Epithelial cell of prostate (primary cell): ENCODE data around the gene WDR1.
A peak's percentile ranks its signal among the peaks of the same experiment; 100 is the strongest.

Source experiments
- DNase-seq: peaks from one replicate; pipeline ENCODE4 v3.0.0-alpha.2; 2011; ENCODE audit warnings: low read depth, low spot score
- H3K27ac ChIP-seq: fragments of 450-650 bp; 2 replicates; pipeline ENCODE4 v1.5.1; 2017; ENCODE audit warnings: mild to moderate bottlenecking

Gene WDR1, protein sequence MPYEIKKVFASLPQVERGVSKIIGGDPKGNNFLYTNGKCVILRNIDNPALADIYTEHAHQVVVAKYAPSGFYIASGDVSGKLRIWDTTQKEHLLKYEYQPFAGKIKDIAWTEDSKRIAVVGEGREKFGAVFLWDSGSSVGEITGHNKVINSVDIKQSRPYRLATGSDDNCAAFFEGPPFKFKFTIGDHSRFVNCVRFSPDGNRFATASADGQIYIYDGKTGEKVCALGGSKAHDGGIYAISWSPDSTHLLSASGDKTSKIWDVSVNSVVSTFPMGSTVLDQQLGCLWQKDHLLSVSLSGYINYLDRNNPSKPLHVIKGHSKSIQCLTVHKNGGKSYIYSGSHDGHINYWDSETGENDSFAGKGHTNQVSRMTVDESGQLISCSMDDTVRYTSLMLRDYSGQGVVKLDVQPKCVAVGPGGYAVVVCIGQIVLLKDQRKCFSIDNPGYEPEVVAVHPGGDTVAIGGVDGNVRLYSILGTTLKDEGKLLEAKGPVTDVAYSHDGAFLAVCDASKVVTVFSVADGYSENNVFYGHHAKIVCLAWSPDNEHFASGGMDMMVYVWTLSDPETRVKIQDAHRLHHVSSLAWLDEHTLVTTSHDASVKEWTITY

GRCh38 chr4:10116569-10117358, at the start of gene WDR1:
WDR1 (minus strand) TSS chr4:10116799; CDS start chr4:10116666, 133 bp downstream.
- peak within 1 kb of the TSS; percentile 96 for H3K27ac ChIP-seq
- DNase-seq, result peak; percentile 75

DNA sequence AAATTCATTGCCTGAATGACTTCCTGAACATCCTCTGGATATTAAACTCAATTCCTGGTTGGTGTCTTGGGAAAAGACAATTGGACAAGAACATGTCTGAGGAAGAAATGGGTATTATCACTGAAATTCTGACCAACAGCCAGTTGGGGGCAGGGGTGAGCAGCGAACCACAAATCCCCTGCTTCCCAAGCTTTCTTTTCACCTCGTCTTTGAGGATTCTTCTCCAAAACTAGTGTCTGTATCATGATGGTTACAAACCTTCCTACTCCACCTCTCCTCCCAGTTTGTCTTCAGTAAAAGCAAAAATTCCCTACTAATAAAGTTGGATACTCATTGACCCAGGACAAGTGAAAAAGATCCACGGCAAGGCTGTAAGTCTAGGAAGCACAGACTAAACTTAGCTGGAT, 48.3 kb upstream of the WDR1 start:
- no peak for DNase-seq
- no peak overlapping the region for H3K27ac ChIP-seq

DNA sequence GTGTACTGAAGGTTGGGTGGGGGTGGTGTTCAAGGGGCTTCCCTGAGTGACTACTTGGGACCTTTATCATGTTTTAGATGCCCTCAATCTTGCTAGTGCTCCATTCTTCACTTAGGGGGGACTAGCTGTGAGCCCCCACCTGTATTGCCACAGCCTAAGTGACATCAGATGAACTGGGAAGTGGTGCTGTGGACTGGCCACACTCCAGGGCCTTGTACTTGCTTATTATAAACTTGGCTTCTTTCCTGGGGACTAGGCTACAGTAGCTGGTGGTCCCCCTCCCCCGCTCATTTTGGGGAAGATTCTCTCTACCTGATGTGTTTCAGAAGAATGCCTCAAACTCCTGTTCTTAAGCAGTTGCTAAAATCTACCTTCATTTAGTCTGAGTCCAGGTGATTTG, 46.7 kb upstream of the WDR1 start:
- DNase-seq, result no peak
- no peak overlapping the region for H3K27ac ChIP-seq

GRCh38 chr4:10162341-10163000, 45.9 kb upstream of the WDR1 start:
- DNase-seq, result no peak
- H3K27ac ChIP-seq, result no peak overlapping the region

- H3K27ac ChIP-seq, result no peak overlapping the region
- DNase-seq, result no peak
Measured at GRCh38 chr4:10161840-10162239, 45.2 kb upstream of the WDR1 start.

DNA sequence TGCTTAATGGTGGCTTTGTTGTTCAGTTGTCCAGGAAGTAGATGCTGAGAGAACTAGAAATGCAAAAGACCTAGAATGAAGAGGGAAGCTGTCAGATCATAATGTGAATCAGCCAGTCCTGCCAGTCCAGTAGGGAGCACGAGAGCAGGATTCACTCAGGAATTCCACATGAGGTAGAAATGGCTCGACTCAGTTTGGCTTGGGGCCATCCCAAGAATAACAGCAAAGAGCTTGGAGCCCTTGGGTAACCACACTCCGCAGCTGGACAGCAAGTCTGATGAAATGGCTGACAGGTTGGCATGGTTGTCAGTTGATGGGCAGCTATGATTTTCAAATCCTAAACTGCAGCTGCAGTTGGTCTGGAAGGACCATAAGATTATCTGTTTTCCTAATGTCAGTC, 44.5 kb upstream of the WDR1 start:
- no peak overlapping the region for H3K27ac ChIP-seq
- no peak for DNase-seq

- H3K27ac ChIP-seq, result no peak overlapping the region
- no peak for DNase-seq
Measured at GRCh38 chr4:10160281-10160856, 43.8 kb upstream of the WDR1 start.

- H3K27ac ChIP-seq, result no peak overlapping the region
- DNase-seq, result no peak
Measured at GRCh38 chr4:10159671-10160070, 43.1 kb upstream of the WDR1 start.

- no peak for DNase-seq
- H3K27ac ChIP-seq, result no peak overlapping the region
Measured at GRCh38 chr4:10158333-10158942, 41.8 kb upstream of the WDR1 start.

DNA sequence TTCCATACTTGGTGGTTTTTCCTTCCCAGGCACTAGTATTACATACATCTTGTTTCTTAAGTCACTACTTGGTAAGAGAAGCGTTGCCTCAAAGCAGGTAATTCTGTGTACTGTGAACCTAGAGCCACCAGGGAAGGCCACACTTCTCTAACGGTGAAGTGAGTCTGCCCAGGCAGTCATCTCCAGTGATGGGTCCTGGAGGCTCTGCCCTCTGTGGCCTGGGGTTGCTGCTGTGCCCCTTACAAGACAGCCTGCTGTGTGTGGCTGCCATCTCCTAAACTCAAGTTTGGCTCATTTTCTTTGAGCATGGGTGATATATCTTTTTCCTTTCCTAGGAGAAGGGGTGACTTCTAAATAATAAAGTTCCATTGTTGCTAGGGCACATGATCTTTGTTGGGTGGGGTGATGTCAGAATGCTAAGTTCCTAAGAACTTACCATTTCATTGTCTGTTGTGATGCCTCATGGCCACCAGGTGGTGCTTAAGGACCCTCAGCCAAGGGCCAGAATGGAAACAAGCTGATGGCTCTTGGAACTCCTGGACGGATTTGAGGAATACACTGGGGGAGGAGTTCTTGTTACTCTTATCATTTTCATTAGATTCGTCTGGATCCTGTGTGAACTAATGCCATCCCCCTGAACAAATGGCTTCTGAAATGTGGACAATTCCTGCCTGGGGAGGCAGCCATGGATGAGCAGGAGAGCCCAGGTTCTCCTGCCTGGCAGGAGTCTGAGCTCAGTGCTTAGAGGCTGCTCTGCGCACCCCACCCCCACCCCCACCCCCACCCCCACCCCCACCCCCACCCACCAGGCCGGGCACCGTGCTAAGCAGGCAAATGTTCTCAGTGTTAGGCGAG, 41.1 kb upstream of the WDR1 start:
- no peak overlapping the region for H3K27ac ChIP-seq

GRCh38 chr4:10154241-10154640, 37.6 kb upstream of the WDR1 start:
- H3K27ac ChIP-seq, result no peak overlapping the region
- no peak for DNase-seq

More for the DNA sequence above, 41.1 kb upstream of the WDR1 start:
- DNase-seq, result no peak

GRCh38 chr4:10153161-10153560, 36.6 kb upstream of the WDR1 start:
- no peak overlapping the region for H3K27ac ChIP-seq
- no peak for DNase-seq

DNA sequence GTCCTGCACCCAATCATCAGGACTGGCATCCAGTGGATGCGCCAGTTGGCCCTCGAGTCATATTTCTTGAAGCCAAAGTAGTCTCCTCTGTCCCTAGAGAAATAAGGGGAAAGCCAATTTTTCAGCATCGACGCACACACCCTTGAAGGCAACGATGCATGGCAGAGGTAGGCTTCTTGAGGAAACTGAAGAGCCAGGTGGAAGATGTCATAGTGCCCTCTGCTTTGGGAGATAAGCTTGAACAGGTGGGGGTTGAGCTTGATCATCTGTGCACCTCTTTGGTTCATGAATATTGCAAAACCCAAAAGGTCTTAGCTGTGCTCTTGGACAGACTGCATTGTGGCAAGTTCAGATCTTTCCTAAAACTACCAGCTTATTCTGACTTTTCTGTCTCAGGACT, 34.6 kb upstream of the WDR1 start:
- no peak overlapping the region for H3K27ac ChIP-seq

DNA sequence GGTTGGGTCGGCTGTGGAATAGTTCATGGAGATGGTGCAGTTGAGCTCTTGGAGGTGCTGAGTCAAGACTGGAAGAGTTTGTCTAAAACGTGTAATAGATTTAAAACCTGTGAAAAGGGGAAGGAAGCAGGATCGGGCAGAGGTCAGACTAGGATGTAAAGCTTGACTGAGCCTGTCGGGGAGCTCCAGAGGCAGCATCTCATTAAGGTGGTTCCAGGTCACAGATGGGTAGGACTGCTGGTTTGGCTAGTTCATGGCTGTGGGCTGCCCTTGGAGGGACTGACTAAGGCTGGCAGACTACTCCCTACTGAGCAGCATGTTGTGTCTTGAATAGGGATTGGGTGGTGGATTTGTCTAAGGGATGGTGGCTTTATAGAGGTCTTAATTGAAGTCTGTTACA, 28.4 kb upstream of the WDR1 start:
- no peak overlapping the region for H3K27ac ChIP-seq
- DNase-seq, result no peak

More for the DNA sequence above, 34.6 kb upstream of the WDR1 start:
- DNase-seq, result no peak

DNA sequence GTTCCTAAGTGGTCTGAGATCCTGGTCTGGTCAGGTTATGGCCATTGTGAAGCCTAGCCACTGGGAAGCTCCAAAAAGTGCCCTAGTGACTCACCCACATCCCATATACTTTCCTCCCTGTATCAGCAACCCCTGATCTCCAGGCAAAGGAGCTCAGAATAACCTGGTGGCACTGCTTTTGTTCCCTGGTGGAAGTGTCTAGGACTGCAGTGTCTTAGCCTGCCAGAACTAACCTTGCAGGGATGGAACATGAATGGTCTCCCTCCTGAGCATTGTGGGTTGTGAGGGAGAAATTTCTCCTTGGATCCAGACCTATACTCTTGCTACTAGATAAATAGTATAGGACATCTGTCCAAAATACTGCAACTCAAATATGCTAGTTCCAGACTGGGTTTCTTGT, 27.9 kb upstream of the WDR1 start:
- no peak overlapping the region for H3K27ac ChIP-seq
- no peak for DNase-seq

GRCh38 chr4:10143171-10143570, 26.6 kb upstream of the WDR1 start:
- DNase-seq, result no peak

DNA sequence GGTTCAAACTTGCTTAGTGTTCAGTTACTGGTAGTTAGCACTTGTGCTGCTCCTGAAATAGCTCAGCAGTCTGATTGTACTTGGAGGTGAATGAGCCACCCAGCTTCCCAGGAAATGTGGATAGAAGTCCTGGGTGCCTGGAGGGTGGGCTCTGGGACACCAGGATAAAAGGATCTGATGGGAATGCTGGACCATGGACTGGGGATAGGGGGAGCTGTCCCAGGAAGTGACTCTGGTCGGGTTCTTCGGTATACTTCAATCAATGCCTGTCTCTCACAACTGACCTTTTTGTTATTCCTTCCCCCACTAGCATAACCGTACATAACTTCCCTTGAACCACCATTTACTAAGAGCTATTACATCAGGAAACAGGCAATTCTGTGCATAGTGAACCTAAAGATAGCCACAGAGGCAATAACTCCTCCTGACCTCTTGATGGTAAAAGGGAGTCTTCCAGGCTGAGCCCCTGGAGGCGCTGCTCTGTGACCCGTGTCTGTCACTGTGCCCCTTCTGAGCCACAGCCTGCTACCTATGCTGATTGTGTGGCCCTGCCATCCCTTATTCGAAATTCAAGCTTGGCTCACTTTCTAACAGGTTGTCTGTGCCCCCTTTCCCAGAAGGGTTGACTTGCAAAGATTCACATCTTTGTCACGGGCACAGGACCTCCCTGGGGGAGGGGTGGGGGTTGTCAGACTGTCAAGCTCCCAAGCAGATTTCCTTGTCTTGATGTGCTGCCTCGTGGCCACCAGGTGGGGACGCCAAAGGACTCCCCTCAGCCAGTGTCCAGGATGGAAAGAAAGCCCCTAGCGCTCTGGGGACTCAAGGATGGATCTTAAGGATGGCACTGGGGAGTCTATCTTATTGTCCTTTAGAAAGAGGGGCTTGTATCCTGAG, 24.5 kb upstream of the WDR1 start:
- H3K27ac ChIP-seq, result no peak overlapping the region
- no peak for DNase-seq

More at GRCh38 chr4:10143171-10143570, 26.6 kb upstream of the WDR1 start:
- no peak overlapping the region for H3K27ac ChIP-seq

GRCh38 chr4:10139518-10139917, 22.9 kb upstream of the WDR1 start:
- no peak for DNase-seq
- H3K27ac ChIP-seq, result no peak overlapping the region
